LNCaP clone FGC (cell line): Measurements from ENCODE around the gene TAL1.

Source experiments
- DNase-seq: peaks from one replicate; pipeline ENCODE4 v3.0.0-alpha.2; 2011; ENCODE audit warnings: low read depth
- H3K4me3 ChIP-seq: 2 replicates; pipeline ENCODE4 v1.5.1; 2011; ENCODE audit warnings: mild to moderate bottlenecking, low read depth, low read length, control low read depth
- CTCF ChIP-seq: IDR thresholded peaks from 2 replicates; pipeline ENCODE4 v1.5.1; 2012; ENCODE audit warnings: mild to moderate bottlenecking; ENCODE audit not compliant: control insufficient read depth, insufficient read depth; ENCODE audit errors: extremely low read depth

The TAL1 gene

DNA sequence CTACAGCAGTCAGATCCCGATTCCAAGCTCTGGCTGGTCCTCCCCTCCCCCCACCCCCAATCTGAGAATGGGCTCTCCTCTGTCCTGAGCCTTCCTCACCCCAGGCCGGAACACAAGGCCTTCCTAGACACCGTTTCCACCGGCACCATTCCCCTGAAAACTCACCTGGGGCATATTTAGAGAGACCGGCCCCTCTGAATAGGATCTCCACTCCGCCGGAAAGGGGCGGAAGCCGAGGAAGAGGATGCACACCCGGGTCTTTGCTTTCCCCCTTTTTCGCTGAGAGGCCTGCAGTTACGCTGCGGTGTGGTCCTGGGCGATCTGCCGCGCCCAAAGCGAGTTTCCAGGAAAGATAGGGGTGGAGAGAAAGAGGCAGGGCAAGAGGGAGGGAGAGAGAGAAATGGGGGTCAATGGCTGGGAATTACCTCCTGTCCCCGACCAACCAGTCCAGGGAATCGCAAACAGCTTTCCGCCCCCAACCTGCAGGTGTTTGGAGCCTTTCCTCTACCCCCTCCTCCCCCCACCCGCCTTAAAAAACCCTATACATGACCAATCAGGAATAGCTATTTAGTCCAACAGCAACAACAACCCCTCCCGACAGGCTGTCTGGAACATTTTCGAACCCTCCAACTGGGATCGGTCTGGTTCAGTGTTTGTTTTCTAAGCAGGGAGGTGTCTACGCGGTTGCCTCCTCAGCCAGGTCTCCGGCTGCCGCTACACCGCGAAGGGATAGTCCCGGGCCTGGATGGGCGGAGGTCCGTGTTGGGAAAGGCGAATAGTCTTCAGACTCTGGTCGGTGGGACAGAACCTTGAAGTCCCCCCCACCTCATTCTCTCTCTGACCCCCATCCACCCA is 2.8 kb downstream of the TAL1 start:
- no peak for DNase-seq
- no peak overlapping the region for H3K4me3 ChIP-seq
- no peak for TF ChIP-seq CTCF

DNA sequence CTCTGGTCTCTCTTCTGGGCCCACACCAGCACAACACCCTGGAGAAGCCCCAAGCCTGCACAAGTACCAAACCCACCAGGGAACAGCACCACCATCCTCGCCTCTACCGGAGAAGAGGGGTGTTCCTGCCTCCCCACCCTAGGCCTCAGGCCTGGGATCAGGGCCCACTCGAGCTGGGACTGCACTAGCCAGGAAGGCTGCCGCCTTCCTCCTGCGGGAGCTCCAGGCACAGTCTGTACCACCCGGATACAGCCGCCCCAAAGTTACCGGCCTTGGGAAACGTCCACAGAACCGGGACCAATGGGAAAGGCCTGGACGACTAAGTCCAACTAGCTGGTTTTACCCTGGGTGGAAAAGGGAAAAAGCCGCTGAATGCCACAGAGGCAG is 3.4 kb downstream of the TAL1 start:
- no peak for DNase-seq
- no peak for TF ChIP-seq CTCF
- no peak overlapping the region for H3K4me3 ChIP-seq

GRCh38 chr1:47227341-47228232 is 4.4 kb downstream of the TAL1 start:
- no peak for TF ChIP-seq CTCF
- no peak for DNase-seq

DNA sequence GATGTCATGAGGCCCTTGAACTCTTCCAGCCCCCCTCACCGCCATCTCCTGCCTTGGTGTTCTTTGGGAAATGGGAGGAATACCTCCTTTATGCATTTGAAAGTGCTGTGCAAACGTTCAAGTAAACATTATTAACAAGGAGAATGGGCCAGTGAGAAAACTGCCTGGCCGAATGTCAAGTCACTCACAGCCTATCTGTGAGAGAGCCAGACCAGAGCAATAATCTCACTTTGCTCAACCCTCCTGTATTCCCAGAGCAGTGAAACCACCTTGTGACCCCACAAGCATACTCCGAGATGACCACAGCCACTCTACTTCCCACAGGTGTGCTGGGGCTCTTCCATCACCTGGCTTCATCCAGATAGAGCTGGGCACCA is 5.2 kb downstream of the TAL1 start:
- no peak for DNase-seq
- TF ChIP-seq CTCF, result no peak
- H3K4me3 ChIP-seq, result no peak overlapping the region

More at GRCh38 chr1:47227341-47228232, 4.4 kb downstream of the TAL1 start:
- H3K4me3 ChIP-seq, result no peak overlapping the region

DNA sequence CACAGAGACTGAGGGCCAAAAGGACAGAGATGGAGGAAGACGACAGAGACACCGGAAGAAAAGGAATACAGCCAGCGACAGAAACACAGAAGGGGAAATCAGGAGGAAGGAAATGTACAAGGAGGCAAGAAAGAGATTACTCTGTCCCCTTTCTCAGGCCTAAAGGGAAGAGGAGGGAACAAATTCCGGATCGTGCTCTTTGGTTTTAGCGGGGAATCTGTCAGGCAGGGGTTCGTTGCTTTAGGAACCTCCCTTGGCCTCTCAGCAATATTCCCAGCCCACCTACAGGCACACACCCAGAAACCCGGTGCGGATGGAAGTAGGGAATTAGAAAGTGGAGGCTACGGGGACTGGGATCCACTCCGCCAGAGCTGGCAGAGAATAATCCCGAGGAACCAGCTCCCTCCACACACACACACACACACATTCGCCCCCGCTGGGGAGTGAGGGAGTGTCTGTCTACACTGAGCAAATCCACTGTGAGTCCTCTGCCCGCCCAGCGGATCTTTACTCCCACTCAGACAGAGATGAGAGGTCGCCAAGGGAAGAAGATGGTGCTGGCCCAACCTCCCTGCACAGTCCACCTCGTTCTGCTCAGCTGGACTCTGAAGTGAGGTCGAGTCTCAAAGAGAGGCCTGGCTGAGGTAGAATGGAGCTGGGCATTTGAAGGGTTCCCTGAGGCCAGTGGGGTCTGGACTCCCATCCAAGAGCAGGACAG is 5.7 kb downstream of the TAL1 start:
- H3K4me3 ChIP-seq, result no peak overlapping the region
- DNase-seq, result no peak
- TF ChIP-seq CTCF, result no peak

DNA sequence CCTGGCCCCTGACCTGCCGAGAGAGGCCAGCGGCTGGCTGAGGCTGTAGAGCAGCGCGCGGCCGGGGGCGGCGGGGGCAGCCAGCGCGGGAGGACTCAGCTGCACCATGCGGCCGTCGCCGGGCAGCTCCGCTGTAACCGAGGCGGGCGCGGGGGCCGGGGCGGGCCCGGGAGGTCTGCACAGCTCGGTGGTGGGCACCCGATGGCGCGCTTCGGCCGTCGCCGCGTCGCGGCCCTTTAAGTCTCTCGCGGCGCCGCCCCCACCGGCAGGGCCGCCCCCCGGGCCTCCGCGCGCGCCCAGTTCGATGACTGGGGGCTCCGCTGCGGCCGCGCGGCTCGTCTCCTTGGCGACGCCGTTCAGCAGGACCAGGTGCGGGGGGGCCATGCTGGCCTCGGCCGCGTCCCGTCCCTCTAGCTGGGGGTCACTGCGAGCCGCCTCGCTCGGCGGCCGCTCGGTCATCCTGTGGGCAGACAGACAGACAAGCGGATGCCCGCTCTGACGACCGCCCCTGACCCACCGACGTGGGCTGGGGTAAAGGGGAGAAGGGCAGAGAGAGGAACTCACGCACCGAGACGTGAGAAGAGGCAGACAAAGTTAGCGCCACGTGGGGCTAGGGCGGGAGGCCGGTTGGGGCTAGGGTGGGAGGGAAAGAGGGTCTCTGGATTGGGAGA is 6.5 kb downstream of the TAL1 start:
- H3K4me3 ChIP-seq, result no peak overlapping the region
- no peak for DNase-seq
- no peak for TF ChIP-seq CTCF
